Glutamatergic neuron (in vitro differentiated cells): Measurements from ENCODE around the gene GPR162. TPM values are rescaled to one million over a fixed set of nuclear protein-coding genes. Genes with fewer than 3 reads are reported as not detected.

Source experiments
- DNase-seq: peaks from one replicate; pipeline ENCODE4 v3.0.0; 2022
- H3K27ac Mint-ChIP-seq: one replicate; pipeline ENCODE4 v1.8.0; 2020; ENCODE audit warnings: mild to moderate bottlenecking, mixed read lengths, inconsistent platforms; ENCODE audit not compliant: unreplicated experiment
- H3K27me3 Mint-ChIP-seq: one replicate; pipeline ENCODE4 v1.8.0; 2020; ENCODE audit warnings: mild to moderate bottlenecking, moderate library complexity, mixed read lengths, inconsistent platforms; ENCODE audit not compliant: unreplicated experiment
- H3K36me3 Mint-ChIP-seq: one replicate; pipeline ENCODE4 v1.8.0; 2020; ENCODE audit warnings: mild to moderate bottlenecking, mixed read lengths, inconsistent platforms; ENCODE audit not compliant: unreplicated experiment
- H3K4me1 Mint-ChIP-seq: one replicate; pipeline ENCODE4 v1.8.0; 2020; ENCODE audit warnings: mild to moderate bottlenecking, low read depth, mixed read lengths, inconsistent platforms; ENCODE audit not compliant: unreplicated experiment
- H3K4me3 Mint-ChIP-seq: one replicate; pipeline ENCODE4 v1.8.0; 2020; ENCODE audit warnings: mild to moderate bottlenecking, mixed read lengths, inconsistent platforms; ENCODE audit not compliant: unreplicated experiment
- H3K9me3 Mint-ChIP-seq: one replicate; pipeline ENCODE4 v1.8.0; 2020; ENCODE audit warnings: mild to moderate bottlenecking, moderate library complexity, mixed read lengths, inconsistent platforms; ENCODE audit not compliant: unreplicated experiment
- CTCF ChIP-seq: fragments of 200-600 bp; sonication (generic); IDR thresholded peaks from one replicate; pipeline ENCODE4 v1.5.0; 2021; ENCODE audit not compliant: partially characterized antibody, unreplicated experiment
- total RNA-seq: library from RNA; stranded (reverse); fragmentation: NEBNext Ultra II Directional; extraction: Animal tissue kit (Norgen Biotek cat#: 25700); gene quantifications from one replicate; pipeline ENCODE4 v1.2.1, GENCODE V29; 2021; ENCODE audit not compliant: unreplicated experiment

GPR162 gene
- total RNA-seq, 1 donor from 2014 or later = 145 TPM

GRCh38 chr12:6787309-6787708 is 34.3 kb upstream of the GPR162 start:
- no peak for DNase-seq
- Mint-ChIP-seq H3K4me3 (no peak overlapping the region), H3K4me1 (peaks cover 8% of the 10 kb centered on the region), H3K36me3 (no peaks in the 10 kb centered on the region), H3K27me3 (peaks cover 5% of the 10 kb centered on the region), H3K27ac (no peak overlapping the region), H3K9me3 (peaks cover 1% of the 10 kb centered on the region)
- TF ChIP-seq CTCF = no peak

GRCh38 chr12:6788972-6789924 is 32.4 kb upstream of the GPR162 start, which contains the start of gene CD4:
Gene CD4 (plus strand): TSS chr12:6789528. CDS start chr12:6800139, 10,611 bp downstream.
- Mint-ChIP-seq H3K27me3 (peaks cover 3% of the 10 kb centered on the region), H3K4me1 (peaks cover 14% of the 10 kb centered on the region), H3K36me3 (peaks cover 5% of the 10 kb centered on the region), H3K27ac (no peak within 1 kb of the TSS), H3K4me3 (no peak within 1 kb of the TSS), H3K9me3 (peaks cover 4% of the 10 kb centered on the region)
- TF ChIP-seq CTCF = no peak
- no peak for DNase-seq

- H3K4me3 Mint-ChIP-seq = no peak overlapping the region
- peaks cover 5% of the 10 kb centered on the region for H3K36me3 Mint-ChIP-seq
- DNase-seq = no peak
- peak overlapping the region; percentile 33 for H3K27ac Mint-ChIP-seq
- H3K9me3 Mint-ChIP-seq = peaks cover 2% of the 10 kb centered on the region
- peaks cover 14% of the 10 kb centered on the region for H3K4me1 Mint-ChIP-seq
- H3K27me3 Mint-ChIP-seq = peaks cover 3% of the 10 kb centered on the region
- TF ChIP-seq CTCF = no peak
Observed at GRCh38 chr12:6790496-6791150, 31.0 kb upstream of the GPR162 start.

- Mint-ChIP-seq H3K36me3 (peaks cover 5% of the 10 kb centered on the region), H3K4me3 (peak overlapping the region; percentile 16), H3K27ac (no peak overlapping the region), H3K27me3 (peaks cover 5% of the 10 kb centered on the region), H3K9me3 (peaks cover 2% of the 10 kb centered on the region), H3K4me1 (peaks cover 18% of the 10 kb centered on the region)
- DNase-seq = no peak
- TF ChIP-seq CTCF = no peak
Observed at GRCh38 chr12:6791931-6792520, 29.6 kb upstream of the GPR162 start.
